ENCODE results near the gene CDH8. TPM values are rescaled to one million over a fixed set of nuclear protein-coding genes. Genes with fewer than 3 reads are reported as not detected.

CDH8 gene
- total and polyA plus RNA-seq, 2 of the 4 experiments (the other 2 are of a cell fraction): not detected

GRCh38 chr16:62067182-62067581 is 30.9 kb upstream of the CDH8 start:
- ATAC-seq (ENCODE audit: low read depth) (no peak), DNase-seq (no peak)
- no TSS peak for BruUV-seq (replicated peaks)
- Histone ChIP-seq H3K9me3 (ENCODE audit: control insufficient read depth, insufficient read depth, low read length) (no peaks in the 10 kb centered on the region; the same call in 1 of the 2 replicates), H3K4ac (ENCODE audit: low read depth, low read length) (no peak overlapping the region), H3K4me1 (ENCODE audit: control insufficient read depth, insufficient read depth, low read length) (no peaks in the 10 kb centered on the region), H4K91ac (ENCODE audit: insufficient read depth, low read depth, low read length) (no peak overlapping the region), H3K27ac (ENCODE audit: insufficient read depth, low read length) (no peak overlapping the region), H3K27me3 (ENCODE audit: control insufficient read depth, insufficient read depth, low read length) (no peaks in the 10 kb centered on the region), H4K5ac (ENCODE audit: low read depth, low read length) (no peak overlapping the region), H3K23ac (ENCODE audit: low read depth, low read length) (no peak overlapping the region), H3K36me3 (ENCODE audit: control insufficient read depth, insufficient read depth, low read length) (no peaks in the 10 kb centered on the region), H2AFZ (replicated peaks; ENCODE audit: low read length, poor library complexity) (no peak overlapping the region), H3K4me2 (ENCODE audit: low read depth, low read length) (no peak overlapping the region), H2BK120ac (ENCODE audit: low read depth, low read length) (no peak overlapping the region), H3K56ac (ENCODE audit: extremely low read depth, insufficient read depth, low read length) (no peak overlapping the region), H3K79me1 (ENCODE audit: low read depth in 1 of 2, low read length in 2 of 2) (no peaks in the 10 kb centered on the region), H2BK20ac (ENCODE audit: low read depth, low read length) (no peak overlapping the region), H3K4me3 (ENCODE audit: insufficient read depth, low read depth, low read length) (no peak overlapping the region), H3K9me1 (ENCODE audit: insufficient read depth, low read length) (no peaks in the 10 kb centered on the region), H3K9ac (ENCODE audit: low read depth, low read length) (no peak overlapping the region), H3K18ac (ENCODE audit: low read depth, low read length) (no peak overlapping the region), H2BK5ac (ENCODE audit: low read depth, low read length, poor library complexity, severe bottlenecking) (no peak overlapping the region), H3K14ac (replicated peaks; ENCODE audit: low read depth, low read length) (no peak overlapping the region), H2AK5ac (ENCODE audit: low read depth, low read length) (no peak overlapping the region), H4K8ac (ENCODE audit: low read depth in 2 of 2, low read length in 2 of 2) (no peak overlapping the region), H4K20me1 (ENCODE audit: insufficient read depth, low read length) (no peaks in the 10 kb centered on the region), H2BK15ac (ENCODE audit: low read depth, low read length) (no peak overlapping the region), H2AK9ac (replicated peaks; ENCODE audit: low read depth, low read length, poor library complexity) (no peak overlapping the region)
- in situ Hi-C loops (cut with MboI; ENCODE audit: low sequenced_read_pairs) (no loop called here), dilution Hi-C loops (cut with HindIII; ENCODE audit: low sequenced_read_pairs, unreplicated experiment) (no loop called here), intact Hi-C loops (cut with micrococcal nuclease) (no loop called here)
- no CpG with 5 or more reads among the region's 1 CpG for WGBS, 2 experiments (ENCODE audit: extremely low coverage in 2 of 2, insufficient read length in 1 of 2)
- ChIA-PET POLR2A (ENCODE audit: unreplicated experiment) (no interaction called here), CTCF (no interaction called here)
- no peak for TF ChIP-seq RAD21 (IDR thresholded peaks at IDR 0.05; ENCODE audit: low read length)
- TF ChIP-seq NFE2L2 (IDR thresholded peaks at IDR 0.05; ENCODE audit: low read depth, low read length): no peak
- no peak for TF ChIP-seq USF2 (IDR thresholded peaks at IDR 0.05; ENCODE audit: low read depth, low read length)
- no peak for TF ChIP-seq CTCF (conservative IDR thresholded peaks at IDR 0.05; ENCODE audit: low read depth, low read length)
- TF ChIP-seq POLR2A (IDR thresholded peaks at IDR 0.05; ENCODE audit: low read depth, low read length): no peak
- no peak for TF ChIP-seq RCOR1 (IDR thresholded peaks at IDR 0.05; ENCODE audit: insufficient replicate concordance, low read length)
- no peak for TF ChIP-seq MAFK (IDR thresholded peaks at IDR 0.05; ENCODE audit: low read depth, low read length)
